Hepatocyte (in vitro differentiated cells): Measurements from ENCODE around the gene HBG1.

Experiments used
- EZH2 ChIP-seq: fragments of 200-600 bp; sonication (generic); IDR thresholded peaks from 2 replicates; pipeline ENCODE4 v1.6.1; 2016; ENCODE audit warnings: antibody characterized with exemption, mild to moderate bottlenecking, borderline replicate concordance
- EZH2phosphoT487 ChIP-seq: fragments of 200-600 bp; sonication (generic); IDR thresholded peaks from one replicate; pipeline ENCODE4 v1.6.1; 2018; ENCODE audit warnings: antibody characterized with exemption, mild to moderate bottlenecking, low read depth, moderate library complexity; ENCODE audit not compliant: unreplicated experiment, severe bottlenecking
- TF ChIP-seq, protein P1 (sequence below): fragments of 200-600 bp; sonication (generic); IDR thresholded peaks from 2 replicates; pipeline ENCODE4 v1.5.1; 2016; ENCODE audit warnings: antibody characterized with exemption, mild to moderate bottlenecking; ENCODE audit not compliant: poor library complexity

DNA sequence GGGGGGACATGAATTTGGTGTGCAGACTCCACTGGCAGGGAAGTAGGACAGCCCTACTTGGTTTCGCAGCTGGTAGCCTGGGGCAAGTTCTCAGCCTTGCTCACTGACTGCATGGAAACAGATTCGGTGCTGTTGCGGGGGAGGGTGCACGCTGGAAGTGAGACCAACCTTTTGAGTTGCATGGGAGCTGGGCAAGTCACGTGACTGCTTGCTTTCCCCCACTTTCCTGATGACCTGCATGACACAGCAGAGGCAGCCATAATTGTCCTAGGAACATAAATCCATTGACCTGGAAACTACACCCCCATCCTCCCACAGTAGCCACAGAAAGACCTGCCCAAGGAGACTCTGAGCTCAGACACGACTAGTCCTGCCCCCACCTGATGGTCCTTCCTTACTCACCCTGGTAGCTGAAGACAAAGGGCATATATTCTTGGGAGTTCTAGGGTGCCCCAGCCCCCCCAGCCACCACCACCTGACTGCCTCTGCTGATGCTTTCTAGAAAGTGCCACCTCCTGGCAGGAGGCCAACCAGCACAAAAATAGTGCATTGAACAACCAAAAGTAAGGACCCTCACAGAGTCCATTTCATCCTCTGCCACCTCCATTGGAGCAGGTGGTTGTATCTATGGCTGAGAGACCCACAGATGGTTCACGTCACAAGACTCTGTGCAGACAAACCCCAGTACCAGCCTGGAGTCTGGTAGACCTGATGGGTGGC, 9.0 kb upstream of the HBG1 start:
- TF ChIP-seq, protein P1, sequence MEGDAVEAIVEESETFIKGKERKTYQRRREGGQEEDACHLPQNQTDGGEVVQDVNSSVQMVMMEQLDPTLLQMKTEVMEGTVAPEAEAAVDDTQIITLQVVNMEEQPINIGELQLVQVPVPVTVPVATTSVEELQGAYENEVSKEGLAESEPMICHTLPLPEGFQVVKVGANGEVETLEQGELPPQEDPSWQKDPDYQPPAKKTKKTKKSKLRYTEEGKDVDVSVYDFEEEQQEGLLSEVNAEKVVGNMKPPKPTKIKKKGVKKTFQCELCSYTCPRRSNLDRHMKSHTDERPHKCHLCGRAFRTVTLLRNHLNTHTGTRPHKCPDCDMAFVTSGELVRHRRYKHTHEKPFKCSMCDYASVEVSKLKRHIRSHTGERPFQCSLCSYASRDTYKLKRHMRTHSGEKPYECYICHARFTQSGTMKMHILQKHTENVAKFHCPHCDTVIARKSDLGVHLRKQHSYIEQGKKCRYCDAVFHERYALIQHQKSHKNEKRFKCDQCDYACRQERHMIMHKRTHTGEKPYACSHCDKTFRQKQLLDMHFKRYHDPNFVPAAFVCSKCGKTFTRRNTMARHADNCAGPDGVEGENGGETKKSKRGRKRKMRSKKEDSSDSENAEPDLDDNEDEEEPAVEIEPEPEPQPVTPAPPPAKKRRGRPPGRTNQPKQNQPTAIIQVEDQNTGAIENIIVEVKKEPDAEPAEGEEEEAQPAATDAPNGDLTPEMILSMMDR = no peak
- TF ChIP-seq EZH2 (no peak), EZH2phosphoT487 (no peak)
